Activated CD4-positive, alpha-beta T cell treated with anti-CD3 and anti-CD28 coated beads, Interleukin-2, amount 10 ng/mL, durations not matched to agents 24 days and 14 days (primary cell): ENCODE measurements around the gene ZDHHC14. TPM values are rescaled to one million over a fixed set of nuclear protein-coding genes. Genes with fewer than 3 reads are reported as not detected.

ENCODE experiments used
- DNase-seq: peaks from one replicate; pipeline ENCODE4 v3.0.0; 2022
- H3K27ac Mint-ChIP-seq: one replicate; pipeline ENCODE4 v1.8.0; 2022; ENCODE audit warnings: mild to moderate bottlenecking, mixed read lengths
- H3K27me3 Mint-ChIP-seq: one replicate; pipeline ENCODE4 v1.8.0; 2022; ENCODE audit warnings: mixed read lengths
- H3K36me3 Mint-ChIP-seq: one replicate; pipeline ENCODE4 v1.8.0; 2022; ENCODE audit warnings: low read depth, mild to moderate bottlenecking, mixed read lengths
- H3K4me1 Mint-ChIP-seq: one replicate; pipeline ENCODE4 v1.8.0; 2021; ENCODE audit warnings: mixed read lengths
- H3K4me3 Mint-ChIP-seq: one replicate; pipeline ENCODE4 v1.8.0; 2022; ENCODE audit warnings: mild to moderate bottlenecking, moderate library complexity, mixed read lengths
- H3K9me3 Mint-ChIP-seq: one replicate; pipeline ENCODE4 v1.8.0; 2021; ENCODE audit warnings: mixed read lengths
- intact Hi-C: fragments of 100-400 bp; cut with micrococcal nuclease; formaldehyde crosslinking; loops from one replicate; pipeline ENCODE4 v1.15.1; 2023
- total RNA-seq: library from RNA; stranded (reverse); gene quantifications from 2 replicates; pipeline ENCODE4 v1.2.3, GENCODE V29; 2022

Gene ZDHHC14
- total RNA-seq, 1 donor from 2014 or later, result 14.1 TPM

DNA sequence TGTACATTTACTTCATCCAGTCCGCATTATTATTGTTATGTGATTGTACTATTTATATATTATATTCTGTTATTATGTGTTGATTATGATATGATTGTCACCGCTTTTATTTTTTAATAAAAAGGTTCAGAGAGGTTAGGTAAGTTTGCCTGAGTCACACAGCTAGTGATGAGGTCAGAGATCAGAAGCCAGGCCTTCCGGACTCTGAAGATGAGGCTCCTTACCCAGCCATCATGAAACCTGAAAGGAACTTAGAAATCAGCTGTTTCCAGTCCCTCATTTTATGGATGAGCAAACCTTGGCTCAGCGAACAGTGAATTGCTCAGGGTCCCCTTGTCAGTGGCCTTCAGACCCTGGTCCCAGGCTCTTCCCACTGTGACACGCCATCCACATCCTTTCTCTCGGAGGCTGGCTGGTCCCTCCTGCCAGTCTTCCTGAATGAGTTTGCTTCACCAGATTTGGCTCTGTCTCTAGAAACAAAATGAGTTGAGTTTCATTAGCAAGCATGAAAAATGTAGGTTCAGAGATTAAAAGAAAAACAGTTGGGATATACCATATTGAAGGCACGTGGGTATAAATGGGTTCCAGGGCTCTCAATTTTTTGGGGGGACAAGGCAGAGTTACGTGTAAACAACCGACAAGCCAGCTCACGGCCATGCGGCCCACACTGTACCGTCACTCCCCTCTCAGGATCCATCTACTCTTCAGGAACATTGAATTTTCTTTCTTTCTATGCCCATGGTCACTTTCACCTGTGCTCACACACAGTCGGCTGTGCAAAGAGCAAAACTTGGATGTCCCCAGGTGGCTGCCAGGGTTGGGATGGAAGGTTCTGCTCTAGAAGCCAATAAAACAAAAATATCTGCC, 132.9 kb downstream of the ZDHHC14 start:
- Mint-ChIP-seq H3K36me3 (peaks cover 8% of the 10 kb centered on the region), H3K4me1 (peaks cover 15% of the 10 kb centered on the region), H3K27me3 (no peaks in the 10 kb centered on the region), H3K9me3 (peaks cover 3% of the 10 kb centered on the region), H3K4me3 (no peak overlapping the region), H3K27ac (no peak overlapping the region)
- DNase-seq, result no peak
- intact Hi-C loops, result no loop called here

DNA sequence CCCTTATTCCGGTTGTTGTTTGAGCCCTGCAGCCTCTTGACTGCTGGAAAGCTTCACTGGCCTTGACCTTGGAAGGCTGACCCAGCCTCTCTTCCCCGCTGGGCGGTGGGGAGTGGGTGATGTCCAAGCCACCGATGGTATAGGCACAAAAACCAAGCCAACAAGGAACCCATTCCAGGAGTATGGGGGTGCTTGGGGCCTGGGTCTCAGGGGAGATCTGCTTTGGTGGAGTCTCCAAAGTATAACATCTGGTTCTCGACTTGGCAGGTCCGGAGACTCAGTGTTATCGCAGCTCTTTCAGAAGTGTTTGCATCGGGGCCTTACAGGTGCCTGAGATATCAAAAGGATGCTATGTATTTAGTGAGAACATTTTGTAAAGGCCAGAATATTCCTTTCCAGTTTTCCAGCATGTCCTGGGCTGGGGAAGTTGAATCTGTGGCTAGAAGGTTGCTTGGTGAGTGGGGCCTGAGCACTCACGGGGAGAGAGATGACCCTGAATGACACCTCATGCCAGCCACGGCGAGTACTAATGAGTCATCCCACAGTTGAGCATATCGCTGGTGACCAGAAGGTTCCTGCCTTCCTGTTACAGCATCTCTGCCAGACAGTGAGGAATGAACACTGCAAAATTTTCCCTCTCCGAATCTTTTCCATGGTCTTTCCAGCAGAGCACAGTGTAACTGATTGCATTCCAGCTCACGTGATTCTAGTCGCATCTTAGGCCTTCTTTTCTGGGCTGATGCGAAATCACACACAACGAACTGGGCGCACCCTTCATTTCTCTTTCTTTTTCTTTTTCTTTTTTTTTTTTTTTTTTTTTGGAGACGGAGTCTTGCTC, 133.9 kb downstream of the ZDHHC14 start:
- no peak overlapping the region for H3K4me3 Mint-ChIP-seq
- peaks cover 15% of the 10 kb centered on the region for H3K4me1 Mint-ChIP-seq
- no peaks in the 10 kb centered on the region for H3K9me3 Mint-ChIP-seq
- H3K36me3 Mint-ChIP-seq, result peaks cover 4% of the 10 kb centered on the region
- intact Hi-C loops, result no loop called here
- DNase-seq, result no peak
- H3K27me3 Mint-ChIP-seq, result no peaks in the 10 kb centered on the region
- no peak overlapping the region for H3K27ac Mint-ChIP-seq

GRCh38 chr6:157516319-157517026, 135.5 kb downstream of the ZDHHC14 start:
- intact Hi-C loops, result no loop called here
- Mint-ChIP-seq H3K4me1 (peaks cover 7% of the 10 kb centered on the region), H3K4me3 (no peak overlapping the region), H3K27ac (no peak overlapping the region), H3K27me3 (no peaks in the 10 kb centered on the region), H3K9me3 (no peaks in the 10 kb centered on the region), H3K36me3 (no peaks in the 10 kb centered on the region)
- no peak for DNase-seq

DNA sequence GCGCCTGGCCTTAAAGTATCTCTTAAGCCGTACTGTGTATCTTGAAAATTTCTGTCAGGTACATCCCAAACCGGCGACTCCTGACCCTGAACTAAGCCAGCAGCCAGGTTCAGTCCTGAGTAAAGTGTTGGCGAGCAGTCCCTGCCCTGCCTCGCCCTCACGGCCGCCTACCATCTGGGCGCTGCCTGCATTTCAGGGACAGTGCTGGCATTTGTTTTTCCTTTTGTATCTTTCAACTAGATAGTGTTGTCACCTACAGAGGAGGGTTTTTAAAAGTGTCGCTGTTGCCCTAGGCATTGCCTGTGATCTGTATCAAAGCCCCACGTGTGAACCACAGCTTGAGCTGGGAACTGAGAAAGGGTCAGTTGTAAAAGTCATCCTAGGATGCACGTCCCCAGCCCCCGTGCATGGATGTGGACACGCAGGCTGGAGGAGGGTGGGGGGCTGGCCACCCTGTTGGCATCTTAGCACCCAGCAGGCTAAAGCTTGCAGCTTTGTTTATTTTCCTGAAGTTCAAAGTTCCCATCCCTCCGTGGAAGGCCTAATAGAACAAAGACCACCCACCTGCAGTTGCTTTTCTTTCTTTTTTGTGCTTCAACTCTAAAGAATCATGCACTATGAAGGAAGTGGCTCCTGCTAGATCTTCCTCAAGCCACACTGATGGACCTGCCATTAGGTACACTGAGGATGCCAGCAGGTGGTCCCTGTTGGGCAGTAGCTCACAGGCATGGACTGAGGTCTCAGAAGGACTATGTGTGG, 136.8 kb downstream of the ZDHHC14 start:
- Mint-ChIP-seq H3K4me3 (no peak overlapping the region), H3K4me1 (peaks cover 11% of the 10 kb centered on the region), H3K9me3 (no peaks in the 10 kb centered on the region), H3K36me3 (no peaks in the 10 kb centered on the region), H3K27me3 (no peaks in the 10 kb centered on the region), H3K27ac (no peak overlapping the region)
- intact Hi-C loops, result no loop called here
- DNase-seq, result no peak

DNA sequence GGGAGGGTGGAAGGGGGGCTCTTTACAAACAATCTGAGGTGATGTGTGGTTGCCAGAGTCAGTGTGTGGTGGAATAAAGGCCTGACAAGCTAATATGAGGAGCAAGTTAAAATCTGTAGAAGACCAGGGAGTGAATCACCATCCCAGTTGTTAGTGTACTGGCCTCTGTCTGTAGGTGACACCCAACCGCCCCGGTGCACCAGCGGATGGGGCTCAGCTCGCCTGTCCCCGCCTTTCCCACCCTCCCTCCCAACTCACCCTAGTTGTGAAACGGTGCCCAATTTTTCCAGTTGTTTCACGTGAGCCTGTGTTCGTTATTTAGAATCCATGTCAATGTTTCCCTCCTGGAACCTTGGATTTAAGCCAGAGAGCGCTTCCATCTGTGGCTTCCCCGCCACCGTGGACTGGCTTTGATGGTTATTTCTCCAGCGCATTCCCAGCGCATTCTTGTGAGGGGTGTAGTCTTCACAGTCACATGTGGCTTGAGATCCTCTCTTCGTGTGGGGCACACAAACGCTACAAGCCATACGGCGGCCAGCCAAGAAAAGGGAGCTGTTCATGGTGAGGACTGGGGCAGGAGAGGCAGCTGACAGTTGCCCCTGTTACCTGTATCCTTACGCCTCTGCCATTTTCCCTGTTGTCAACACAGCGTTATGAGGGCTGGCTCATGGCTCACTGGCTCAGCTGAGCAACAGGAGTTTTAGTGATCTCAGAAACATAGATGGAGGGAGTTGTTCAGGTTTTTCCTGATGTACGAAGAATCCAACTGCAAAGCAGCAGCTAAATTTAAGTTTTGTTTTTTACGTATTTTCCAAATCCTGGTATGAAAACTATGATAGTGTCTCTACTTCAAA, 137.6 kb downstream of the ZDHHC14 start:
- Mint-ChIP-seq H3K4me1 (peaks cover 16% of the 10 kb centered on the region), H3K9me3 (peaks cover 5% of the 10 kb centered on the region), H3K27ac (no peak overlapping the region), H3K27me3 (no peaks in the 10 kb centered on the region), H3K36me3 (peaks cover 3% of the 10 kb centered on the region), H3K4me3 (no peak overlapping the region)
- DNase-seq, result no peak
- intact Hi-C loops, result no loop called here

DNA sequence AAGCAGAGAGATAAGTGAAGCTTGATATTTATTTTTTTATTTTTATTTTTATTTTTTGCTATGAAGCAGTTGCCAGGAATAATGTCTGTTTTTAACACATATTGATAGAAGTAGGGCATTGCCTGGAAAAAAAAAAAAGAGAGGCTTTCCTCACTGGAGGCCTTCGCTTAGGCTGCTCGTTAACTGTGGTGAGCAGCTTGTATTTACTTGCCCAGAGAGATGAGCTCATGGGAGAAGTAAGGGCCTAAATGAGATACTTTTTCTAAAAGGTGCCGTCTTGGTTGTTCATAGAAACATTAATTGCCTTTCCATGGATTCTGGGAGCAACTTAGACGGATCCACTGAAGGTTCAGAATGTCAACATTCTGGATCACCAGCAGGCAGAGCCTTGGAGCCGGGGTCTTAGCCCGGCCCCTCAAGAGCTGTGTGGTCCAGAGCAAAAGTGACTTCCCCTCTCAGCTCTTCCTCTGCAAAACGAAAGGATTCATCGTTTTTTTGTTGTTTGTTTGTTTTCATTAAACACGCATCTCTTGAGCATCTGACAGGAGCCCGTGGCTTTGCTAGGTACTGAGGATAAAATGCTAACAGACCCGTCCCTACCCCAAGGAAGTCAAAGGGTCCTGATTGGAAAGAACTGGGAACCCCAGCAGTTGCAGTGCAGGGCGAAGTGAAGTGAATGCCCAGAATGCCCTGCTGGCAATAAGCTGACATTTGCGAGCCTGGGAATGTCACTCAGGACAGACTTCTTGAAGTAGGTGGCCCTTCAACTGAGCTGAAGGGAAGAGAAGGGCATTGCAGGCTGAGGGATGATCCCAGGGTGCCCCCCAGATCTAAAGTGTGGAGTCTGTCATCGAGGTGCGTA, 138.5 kb downstream of the ZDHHC14 start:
- Mint-ChIP-seq H3K27ac (no peak overlapping the region), H3K9me3 (peaks cover 5% of the 10 kb centered on the region), H3K4me1 (peaks cover 16% of the 10 kb centered on the region), H3K4me3 (no peak overlapping the region), H3K27me3 (no peaks in the 10 kb centered on the region), H3K36me3 (peaks cover 4% of the 10 kb centered on the region)
- intact Hi-C loops, result no loop called here
- no peak for DNase-seq

- H3K4me3 Mint-ChIP-seq, result no peak overlapping the region
- H3K27ac Mint-ChIP-seq, result no peak overlapping the region
- no peak for DNase-seq
These were observed 139.1 kb downstream of the ZDHHC14 start for GRCh38 chr6:157520117-157520406.

GRCh38 chr6:157520596-157521361, 139.8 kb downstream of the ZDHHC14 start:
- H3K27me3 Mint-ChIP-seq, result no peaks in the 10 kb centered on the region
- peaks cover 16% of the 10 kb centered on the region for H3K4me1 Mint-ChIP-seq
- DNase-seq, result no peak
- peaks cover 8% of the 10 kb centered on the region for H3K36me3 Mint-ChIP-seq
- intact Hi-C loops, result no loop called here
- no peak overlapping the region for H3K27ac Mint-ChIP-seq
- peaks cover 5% of the 10 kb centered on the region for H3K9me3 Mint-ChIP-seq
- H3K4me3 Mint-ChIP-seq, result no peak overlapping the region

More at GRCh38 chr6:157520117-157520406, 139.1 kb downstream of the ZDHHC14 start:
- H3K9me3 Mint-ChIP-seq, result peaks cover 5% of the 10 kb centered on the region
- peaks cover 4% of the 10 kb centered on the region for H3K36me3 Mint-ChIP-seq
- peaks cover 16% of the 10 kb centered on the region for H3K4me1 Mint-ChIP-seq
- H3K27me3 Mint-ChIP-seq, result no peaks in the 10 kb centered on the region
- intact Hi-C loops, result no loop called here

GRCh38 chr6:157521362-157522335, 140.7 kb downstream of the ZDHHC14 start:
- Mint-ChIP-seq H3K4me3 (no peak overlapping the region), H3K4me1 (peaks cover 24% of the 10 kb centered on the region), H3K36me3 (peaks cover 11% of the 10 kb centered on the region), H3K27me3 (no peaks in the 10 kb centered on the region), H3K9me3 (peaks cover 5% of the 10 kb centered on the region), H3K27ac (no peak overlapping the region)
- intact Hi-C loops, result no loop called here
- DNase-seq, result no peak

- DNase-seq, result no peak
- intact Hi-C loops, result no loop called here
- H3K36me3 Mint-ChIP-seq, result peaks cover 18% of the 10 kb centered on the region
- H3K4me3 Mint-ChIP-seq, result no peak overlapping the region
- H3K9me3 Mint-ChIP-seq, result peaks cover 7% of the 10 kb centered on the region
- H3K4me1 Mint-ChIP-seq, result peaks cover 33% of the 10 kb centered on the region
- no peak overlapping the region for H3K27ac Mint-ChIP-seq
- no peaks in the 10 kb centered on the region for H3K27me3 Mint-ChIP-seq
These were observed 141.5 kb downstream of the ZDHHC14 start for GRCh38 chr6:157522472-157522871.

DNA sequence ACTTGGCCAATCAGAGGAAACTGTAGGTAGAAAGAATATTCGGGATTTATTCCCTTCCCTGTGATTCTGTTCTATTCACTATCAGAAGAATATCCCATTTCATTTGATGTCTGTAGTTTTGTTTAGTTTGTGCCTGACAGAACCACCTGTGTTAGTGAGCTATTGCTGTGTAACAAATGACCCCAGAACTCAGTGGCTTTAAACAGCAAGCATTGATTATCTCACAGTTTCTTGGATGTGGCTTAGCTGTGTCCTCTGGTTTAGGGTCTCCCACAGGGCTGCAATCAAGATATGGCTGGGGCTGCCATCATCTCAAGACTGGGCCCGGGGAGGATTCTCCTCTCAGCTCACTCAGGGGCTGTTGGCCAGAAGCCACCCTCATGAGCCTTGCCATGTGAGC, 143.7 kb downstream of the ZDHHC14 start:
- no peak for DNase-seq
- Mint-ChIP-seq H3K36me3 (peaks cover 28% of the 10 kb centered on the region), H3K4me1 (peaks cover 43% of the 10 kb centered on the region), H3K27ac (no peak overlapping the region), H3K4me3 (no peak overlapping the region), H3K27me3 (no peaks in the 10 kb centered on the region), H3K9me3 (peaks cover 15% of the 10 kb centered on the region)
- intact Hi-C loops, result loop anchor here (5.0 kb wide), 1 partner anchor 38 kb away; no protein-coding TSS in a partner anchor
